ENCODE data around the gene GRID1.
A peak's percentile ranks its signal among the peaks of the same experiment; 100 is the strongest.
"Not testable (repeated sequence)": the region's sequence is repeated elsewhere in the genome, so short reads cannot be mapped to it uniquely, and the experiment has no call there.

Gene GRID1

GRCh38 chr10:86191686-86192085 lies 174.9 kb downstream of the GRID1 start:
- DNase-seq (ENCODE audit: low spot score) = no peak

DNA sequence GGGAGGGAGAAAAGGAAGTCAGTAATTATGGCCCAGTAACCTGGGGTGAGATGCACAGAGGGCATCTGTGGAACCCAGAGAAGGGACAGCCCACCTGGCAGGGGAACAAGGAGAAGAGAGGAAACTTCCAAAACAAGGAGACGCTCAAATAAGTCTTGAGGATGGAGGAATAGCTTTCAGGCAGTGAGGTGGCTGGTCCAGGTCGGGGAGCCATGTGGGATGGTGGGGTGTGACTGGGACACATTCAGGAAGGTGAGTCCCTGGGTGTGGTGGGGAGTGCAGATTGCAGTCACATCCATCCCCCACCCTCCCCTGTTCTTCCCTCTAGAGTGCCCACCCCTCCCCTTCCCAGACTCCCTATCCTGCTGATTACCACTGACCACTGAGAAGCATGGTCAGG lies 175.4 kb downstream of the GRID1 start:
- no peak for DNase-seq (ENCODE audit: low spot score)

GRCh38 chr10:86190291-86190690 lies 176.3 kb downstream of the GRID1 start:
- no peak for DNase-seq (ENCODE audit: low spot score)

GRCh38 chr10:86189891-86190290 lies 176.7 kb downstream of the GRID1 start:
- DNase-seq (ENCODE audit: low spot score) = no peak

DNA sequence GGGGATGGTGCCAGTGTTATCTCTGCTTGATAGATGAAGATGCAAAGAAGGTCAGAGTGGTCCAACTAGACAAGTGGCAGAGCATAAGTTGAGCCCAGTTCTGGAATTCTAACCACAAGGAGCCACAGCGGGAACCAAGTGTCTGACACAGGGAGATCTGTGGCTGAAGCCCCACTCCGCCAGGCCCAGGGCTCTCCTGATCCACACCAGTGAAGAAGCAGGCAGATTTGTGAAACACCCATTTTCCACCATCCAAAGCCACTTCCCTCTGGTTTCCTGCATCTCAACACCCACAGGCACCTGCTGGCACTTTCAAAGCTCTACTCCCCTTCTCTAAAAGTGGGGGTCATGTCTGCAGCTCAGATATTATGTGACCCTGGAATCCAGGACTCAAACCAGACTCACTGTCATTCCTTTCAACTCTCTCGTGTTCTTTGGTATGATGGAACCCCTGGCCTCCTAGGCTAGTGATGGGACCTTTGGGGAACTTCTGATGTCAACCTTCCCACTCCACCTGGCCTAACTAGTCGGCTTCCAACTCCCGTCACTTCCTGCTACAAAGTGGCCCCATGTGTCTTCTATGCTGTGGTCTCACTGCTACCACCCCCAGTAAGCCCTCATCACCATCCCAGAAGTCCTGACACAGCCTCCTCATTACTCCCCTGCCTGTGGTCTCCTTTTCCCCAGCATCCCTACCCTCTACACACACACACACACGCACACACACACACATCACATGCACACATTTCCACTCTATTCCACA lies 177.6 kb downstream of the GRID1 start:
- DNase-seq (ENCODE audit: low spot score) = no peak

DNA sequence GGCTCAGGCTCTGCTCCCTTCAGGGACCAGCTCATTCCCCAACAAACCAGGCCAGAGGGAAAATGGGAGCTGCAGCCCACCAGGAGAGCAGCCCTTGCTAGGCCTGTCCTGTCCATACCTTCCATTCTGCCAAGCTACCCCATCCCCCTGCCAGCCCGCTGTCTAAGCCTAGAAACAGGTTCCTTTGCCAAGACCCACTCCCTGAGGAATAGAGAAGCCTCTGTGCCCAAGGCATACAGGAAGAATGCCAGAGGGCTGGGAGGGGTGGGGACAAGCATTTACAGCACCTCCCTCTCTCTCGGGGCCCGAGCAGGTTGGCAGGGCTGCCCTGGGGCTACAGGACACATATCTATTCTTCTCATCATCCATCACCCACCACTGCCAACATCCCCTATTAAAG lies 178.3 kb downstream of the GRID1 start:
- DNase-seq (ENCODE audit: low spot score) = no peak

- no peak for DNase-seq (ENCODE audit: low spot score)
Measured at GRCh38 chr10:86187499-86188239, 178.9 kb downstream of the GRID1 start.

DNA sequence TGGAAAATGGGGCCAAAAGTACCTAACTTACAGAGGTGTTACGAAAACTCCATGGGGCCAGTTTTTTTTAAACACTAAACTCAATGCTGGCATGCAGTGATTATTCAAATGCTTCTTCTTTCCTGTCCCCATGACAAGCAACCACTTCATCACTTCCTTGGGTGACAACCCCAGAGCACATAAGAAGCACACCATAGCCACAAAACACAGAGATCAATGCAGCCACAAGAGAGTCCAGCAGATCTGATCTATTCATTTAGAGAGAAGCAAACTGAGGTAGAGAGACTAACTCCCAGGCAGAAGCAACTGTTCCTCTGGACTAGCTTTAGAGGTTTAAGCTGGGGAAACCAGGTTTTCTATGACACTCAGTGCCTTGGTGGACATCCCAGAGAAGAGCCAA lies 180.0 kb downstream of the GRID1 start:
- no peak for DNase-seq (ENCODE audit: low spot score)

GRCh38 chr10:86182595-86182994 lies 184.0 kb downstream of the GRID1 start:
- DNase-seq (ENCODE audit: low spot score) = no peak

- peak; percentile 13 for DNase-seq (ENCODE audit: low spot score)
Measured at GRCh38 chr10:86182150-86182549, 184.4 kb downstream of the GRID1 start.

DNA sequence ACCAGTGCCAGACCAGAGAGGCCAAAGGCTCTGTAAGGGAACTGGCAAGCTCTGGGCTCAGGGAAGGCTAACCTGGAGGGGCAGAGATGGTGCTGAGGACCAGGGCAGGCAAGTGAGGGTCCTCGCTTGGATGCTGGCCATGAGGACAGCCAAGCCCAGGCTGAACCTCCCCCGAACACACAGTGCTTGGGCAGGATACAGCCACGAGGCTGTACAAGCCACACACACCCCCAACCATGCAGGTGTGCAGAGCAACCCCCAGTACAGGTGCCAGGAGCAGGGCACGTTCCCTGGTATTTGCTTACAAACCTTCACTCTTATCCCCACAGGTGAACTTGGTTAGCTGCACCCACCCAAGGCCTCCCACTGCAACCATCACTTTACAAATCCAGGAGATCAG lies 185.7 kb downstream of the GRID1 start:
- no peak for DNase-seq (ENCODE audit: low spot score)

DNA sequence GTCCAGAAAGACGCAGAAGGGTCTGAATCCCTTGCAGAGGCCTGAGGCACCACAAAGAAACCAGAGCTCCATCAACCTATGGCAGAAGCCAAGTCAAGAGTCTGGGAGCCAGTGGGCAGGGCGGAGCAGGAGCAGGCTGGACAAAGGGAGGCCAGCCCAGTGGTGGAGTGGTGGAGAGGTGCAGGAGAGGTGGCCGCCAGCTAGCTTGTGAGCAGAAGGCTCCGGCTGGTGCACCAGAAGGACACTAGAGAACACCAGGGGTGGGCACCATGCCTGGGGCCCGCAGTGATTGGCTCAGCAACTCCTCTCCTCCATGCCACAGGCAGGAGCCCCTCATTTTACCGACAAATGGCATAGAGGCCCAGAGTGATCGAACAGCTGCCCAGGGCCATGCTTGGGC lies 186.6 kb downstream of the GRID1 start:
- no peak for DNase-seq (ENCODE audit: low spot score)

DNA sequence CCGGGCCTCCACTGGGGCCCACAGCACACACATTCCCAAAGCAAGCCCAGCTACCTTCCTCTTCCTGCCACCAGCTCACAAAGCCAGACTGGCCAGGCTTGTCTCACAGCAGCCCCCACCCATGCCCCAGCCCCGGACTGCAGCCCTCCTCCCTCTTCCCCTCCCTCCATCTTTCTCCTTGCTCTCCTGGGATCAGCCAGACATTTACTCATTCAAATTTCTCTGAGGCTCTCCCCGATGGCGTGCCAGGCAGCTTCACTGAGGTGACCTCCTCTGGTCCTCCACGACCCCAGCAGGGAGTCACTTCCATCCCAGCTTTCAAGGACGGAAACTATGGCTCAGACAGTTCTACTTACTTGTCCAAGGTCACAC lies 187.5 kb downstream of the GRID1 start:
- no peak for DNase-seq (ENCODE audit: low spot score)

DNA sequence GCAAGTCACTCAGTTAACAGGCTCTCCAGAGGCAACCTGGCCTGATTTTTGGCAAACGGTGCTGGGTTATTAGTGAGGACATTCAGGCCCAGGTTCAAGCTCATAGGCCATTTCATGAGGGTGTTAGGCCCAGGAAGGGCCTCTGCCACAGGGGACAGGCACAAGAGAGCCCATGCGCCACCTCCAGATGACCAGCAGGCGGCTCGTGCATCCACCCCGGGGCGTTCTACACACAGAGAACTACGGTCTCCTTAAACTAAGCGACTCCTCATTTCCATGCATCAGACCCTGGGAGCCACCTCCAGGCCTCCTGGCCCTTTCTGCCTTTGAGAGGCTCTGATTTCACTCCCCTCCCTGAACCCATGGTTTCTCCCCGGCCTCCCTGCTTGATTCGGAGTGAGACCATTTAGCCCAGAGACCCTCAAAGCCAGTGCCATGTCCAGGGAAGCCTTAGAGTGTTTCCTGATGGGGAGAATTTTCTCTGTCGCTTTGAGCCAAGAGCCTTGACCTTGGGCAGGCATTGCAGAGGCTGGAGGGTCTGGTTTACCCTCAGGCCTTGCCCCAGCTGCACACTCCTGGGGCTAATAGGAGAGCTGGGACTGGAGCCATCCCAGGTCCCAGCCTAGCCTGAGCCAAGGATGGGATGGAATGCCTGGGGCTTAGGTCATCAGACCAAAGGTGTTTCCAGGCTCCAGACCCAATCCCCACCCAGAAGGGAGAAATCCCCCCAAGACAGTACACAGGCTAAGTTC lies 188.0 kb downstream of the GRID1 start:
- peak; percentile 11 for DNase-seq (ENCODE audit: low spot score)

GRCh38 chr10:86177537-86178155 lies 188.9 kb downstream of the GRID1 start:
- DNase-seq (ENCODE audit: low spot score) = no peak

GRCh38 chr10:86176850-86177536 lies 189.6 kb downstream of the GRID1 start:
- DNase-seq (ENCODE audit: low spot score) = no peak

GRCh38 chr10:86175476-86175875 lies 191.1 kb downstream of the GRID1 start:
- not testable (repeated sequence) for DNase-seq (ENCODE audit: low spot score)

GRCh38 chr10:86172301-86172700 lies 194.3 kb downstream of the GRID1 start:
- DNase-seq (ENCODE audit: low spot score) = no peak

DNA sequence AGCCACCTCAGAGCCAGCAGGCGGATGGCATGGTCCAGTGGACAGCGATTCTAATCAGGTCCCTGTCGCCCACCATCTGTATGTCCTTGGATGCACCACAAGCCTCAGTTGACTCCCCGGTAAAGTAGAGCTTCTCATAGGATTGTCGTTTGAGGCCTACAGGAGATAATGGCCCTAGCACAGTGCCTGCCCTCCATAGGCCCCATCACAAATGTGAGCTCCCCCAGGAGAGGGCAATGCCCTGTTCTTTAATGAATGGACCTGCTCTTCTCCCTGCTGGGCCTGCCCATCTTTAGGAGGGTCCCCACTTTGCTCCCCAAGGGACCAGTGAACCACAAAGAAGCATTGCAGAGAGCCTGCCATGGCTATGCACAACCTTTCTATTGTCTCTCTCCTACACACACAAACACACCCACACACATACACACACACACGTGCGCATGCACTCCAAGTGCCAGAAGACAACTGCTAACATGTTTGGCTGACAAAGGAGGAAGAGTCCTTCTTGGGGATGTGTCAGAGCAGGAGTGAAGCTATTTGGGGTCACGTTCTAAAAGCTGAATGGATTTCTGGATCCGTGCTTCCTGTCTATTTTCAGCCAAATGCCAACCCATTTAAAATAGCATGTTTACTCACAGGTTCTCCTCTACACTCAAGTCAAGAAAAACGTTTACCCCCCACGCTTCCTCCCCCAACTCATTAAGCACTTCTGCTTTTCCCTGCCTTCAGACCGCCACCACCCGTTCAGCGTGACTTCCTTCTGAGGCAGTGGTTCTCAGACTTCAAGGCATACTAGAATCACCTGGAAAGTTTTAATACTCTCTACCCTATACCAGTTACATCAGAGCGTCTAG lies 196.1 kb downstream of the GRID1 start:
- DNase-seq (ENCODE audit: low spot score) = no peak

DNA sequence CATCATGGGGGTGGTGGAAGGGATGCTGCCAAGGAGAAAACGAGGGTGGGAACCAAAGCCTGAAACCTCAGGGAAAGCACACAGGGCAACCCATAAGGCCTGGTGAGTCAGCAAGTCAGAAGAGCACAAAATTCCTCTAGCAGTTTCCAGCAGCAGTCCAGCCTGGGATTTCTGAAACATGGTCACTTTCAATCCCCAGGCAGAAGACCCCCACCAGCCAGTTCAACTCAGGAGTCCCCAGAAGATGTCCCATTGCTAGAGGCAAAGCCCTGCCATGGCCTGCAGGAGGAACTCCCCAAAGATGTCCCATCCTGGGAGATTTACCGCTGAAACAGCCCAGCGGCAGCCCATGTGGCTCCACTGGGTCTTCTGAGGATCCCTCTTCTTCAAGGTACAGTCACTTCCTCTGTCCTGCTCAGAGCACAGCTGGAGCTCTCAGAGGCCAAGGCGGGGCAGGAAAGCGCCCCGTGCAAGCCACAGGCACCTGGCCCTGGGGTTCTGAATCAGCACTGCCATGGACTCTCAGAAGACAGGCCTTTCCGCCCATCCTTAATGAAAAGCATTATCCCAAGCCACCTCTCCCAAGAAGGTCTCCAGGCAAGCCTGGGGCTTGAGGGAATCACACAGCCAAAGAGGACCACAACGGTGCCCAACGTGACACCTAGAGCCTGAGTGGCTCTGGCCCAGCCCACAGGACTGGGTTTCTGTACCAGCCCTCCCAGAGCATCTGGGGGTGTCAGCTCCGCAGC lies 196.9 kb downstream of the GRID1 start:
- DNase-seq (ENCODE audit: low spot score) = no peak

Data from cerebellar cortex (tissue), 1 donor.